ENCODE data around the gene RGSL1.

Gene RGSL1

DNA sequence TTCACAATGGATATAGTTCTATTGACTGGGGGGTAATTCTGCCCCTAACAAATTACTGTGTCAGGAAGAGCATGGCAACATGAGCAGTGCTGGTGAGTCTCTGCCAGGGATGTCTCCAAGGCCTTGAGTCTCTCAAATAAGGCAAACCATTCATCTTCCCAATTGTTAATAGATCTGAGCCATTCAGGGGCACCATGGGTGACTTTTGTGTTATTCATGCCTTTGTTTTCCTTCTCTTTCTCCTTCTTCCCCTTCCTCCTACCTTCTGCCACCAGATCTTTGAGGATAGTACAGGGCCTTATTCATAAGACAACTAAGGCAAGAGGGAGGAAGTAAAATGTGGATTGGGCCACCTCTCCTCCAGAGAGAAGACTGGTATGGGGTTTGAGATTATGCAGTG is at the start of gene RGSL1:
TSS of gene RGSL1 (plus strand) at position 60 of the 400 bp plus-strand sequence. CDS start at position 80, 20 bp downstream.
- no peak for DNase-seq

DNA sequence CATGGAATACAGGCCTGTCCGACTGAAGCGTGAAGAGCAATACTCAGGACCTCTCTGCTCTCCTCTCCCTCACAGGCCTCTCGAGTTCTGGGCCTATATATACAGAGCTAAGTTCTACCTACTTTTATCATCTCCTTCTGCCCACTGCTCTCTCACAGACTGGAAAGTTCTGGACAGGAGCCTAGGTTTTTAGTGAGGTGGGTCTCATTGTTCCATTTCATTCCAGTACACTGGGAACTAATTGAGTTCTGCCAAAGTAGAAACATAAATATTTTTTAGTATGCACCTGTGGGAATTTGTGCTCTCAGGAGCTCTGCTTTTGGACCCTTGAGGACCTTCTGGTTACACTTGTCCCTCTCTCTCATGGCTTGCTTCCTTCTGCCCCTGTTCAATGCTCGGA is 49.4 kb upstream of the RGSL1 start, which contains the start of gene TEDDM1:
TSS of gene TEDDM1 (minus strand) at position 101 of the 400 bp plus-strand sequence. CDS start 182 bp downstream, outside the sequence.
- DNase-seq = no peak

DNA sequence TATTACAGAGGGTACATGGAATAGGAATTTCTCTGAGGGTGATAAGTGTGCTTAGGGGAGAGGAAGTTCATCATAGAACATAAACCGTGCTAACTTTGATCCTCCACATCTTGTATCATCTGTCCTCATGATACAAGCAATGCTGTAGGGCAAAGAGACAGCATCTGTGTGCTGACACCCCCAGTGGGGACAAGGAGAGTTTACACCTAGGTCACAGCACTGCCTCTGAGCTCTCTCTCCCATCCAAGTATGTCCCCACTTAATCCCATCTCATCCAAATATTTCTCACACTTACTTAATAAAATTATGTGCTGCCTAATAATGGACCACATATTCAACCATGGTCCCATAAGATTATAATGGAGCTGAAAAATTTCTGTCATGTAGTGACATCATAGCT is 45.2 kb upstream of the RGSL1 start:
- no peak for DNase-seq

DNA sequence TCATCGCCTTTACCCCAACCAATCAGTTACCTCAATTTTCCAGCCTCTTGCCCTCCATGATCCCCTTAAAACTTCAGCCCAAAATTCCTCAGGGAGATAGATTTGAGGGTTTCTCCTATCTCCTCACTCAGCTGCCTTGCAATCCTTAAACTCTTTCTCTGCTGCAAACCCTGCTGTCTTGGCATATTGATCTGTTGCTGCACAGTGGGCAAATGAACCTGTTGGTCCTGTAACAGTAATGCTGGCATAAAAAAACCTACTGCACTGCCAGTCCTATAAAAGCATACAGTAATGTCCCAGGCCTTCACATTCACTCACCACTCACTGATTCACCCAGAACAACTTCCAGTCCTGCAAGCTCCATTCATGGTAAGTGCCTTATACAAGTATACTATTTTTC is 44.4 kb upstream of the RGSL1 start:
- DNase-seq = no peak

DNA sequence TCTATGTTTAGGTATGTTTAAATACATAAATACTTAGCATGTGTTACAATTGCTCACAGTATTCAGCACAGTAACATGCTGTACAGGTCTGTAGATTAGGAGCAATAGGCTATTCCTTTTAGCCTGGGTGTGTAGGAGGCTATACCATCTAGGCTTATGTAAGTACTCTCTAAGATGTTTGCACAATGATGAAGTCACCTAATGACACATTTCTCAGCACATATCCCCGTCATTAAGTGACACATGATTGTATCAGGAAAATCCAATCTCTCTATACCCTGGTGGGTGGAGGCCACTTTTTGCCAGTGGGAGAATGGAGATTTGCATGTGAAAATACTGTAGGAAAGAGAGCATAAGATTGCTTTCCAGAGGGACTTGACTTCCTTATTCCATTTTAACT is 43.9 kb upstream of the RGSL1 start:
- DNase-seq = no peak

DNA sequence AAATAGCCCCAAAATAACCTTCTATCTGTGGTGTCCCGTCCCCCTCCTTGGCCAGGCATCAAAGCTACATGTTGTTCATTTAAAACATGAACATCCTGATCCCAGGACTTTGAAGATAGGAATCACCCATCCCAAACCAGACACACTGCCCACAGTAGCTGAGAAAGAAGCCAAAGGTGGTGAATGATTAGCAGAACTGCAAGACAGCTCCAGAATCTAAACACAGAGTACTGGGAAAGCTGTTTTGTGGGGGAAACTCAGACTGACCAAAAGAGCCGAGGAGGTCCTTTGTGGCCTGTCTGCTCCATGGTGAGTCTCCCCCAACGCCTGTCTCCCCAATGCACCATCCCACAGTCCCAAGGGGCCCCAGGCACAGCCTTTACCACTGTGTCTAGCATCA is 42.2 kb upstream of the RGSL1 start:
- DNase-seq = no peak

DNA sequence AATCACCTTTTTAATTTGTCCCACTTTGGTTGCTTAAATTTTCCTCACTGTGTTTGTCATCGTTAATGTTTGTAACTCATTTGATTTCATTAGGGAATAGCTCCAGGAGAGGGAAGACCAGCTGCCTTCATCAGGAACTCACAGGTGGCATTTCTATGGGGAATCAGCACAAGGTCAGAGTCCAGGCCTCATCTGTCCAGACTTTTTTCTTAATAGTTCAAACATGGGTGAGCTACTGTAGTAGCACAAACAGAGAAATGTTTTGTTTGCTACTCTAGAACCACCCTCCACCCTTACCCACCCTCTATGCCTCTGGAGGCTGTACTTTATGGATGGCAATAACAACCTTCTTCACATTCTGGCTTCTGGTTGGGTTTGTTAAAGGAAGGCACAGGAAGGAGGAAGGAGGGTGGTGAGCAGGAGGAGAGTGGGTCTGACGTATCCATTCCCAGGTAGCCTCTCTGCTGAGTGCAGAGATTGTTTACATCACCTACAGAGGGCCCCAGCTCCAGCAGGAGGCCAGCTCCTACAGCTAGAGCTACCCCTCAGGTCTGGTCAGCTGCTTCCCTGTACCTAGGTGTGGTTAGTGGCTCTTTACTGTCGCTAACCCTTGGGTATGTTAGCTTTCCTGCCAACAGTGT is 41.4 kb upstream of the RGSL1 start:
- no peak for DNase-seq

DNA sequence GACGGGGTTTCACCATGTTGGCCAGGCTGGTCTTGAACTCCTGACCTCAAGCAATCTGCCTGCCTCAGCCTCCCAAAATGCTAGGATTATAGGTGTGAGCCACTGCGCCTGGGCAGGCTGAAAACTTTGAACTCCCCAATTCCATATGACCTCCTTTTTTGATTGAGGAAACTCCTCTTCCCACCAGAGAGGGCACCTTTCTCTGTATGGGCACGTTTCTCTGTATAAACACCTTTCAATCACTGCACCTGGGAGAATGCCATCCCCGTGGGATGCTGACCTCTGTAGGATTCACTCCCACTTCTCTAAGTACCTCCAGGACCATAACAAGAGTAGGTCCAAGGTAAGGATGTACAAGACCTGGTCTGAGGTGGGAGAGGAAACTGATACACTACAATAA is 39.8 kb upstream of the RGSL1 start:
- no peak for DNase-seq

DNA sequence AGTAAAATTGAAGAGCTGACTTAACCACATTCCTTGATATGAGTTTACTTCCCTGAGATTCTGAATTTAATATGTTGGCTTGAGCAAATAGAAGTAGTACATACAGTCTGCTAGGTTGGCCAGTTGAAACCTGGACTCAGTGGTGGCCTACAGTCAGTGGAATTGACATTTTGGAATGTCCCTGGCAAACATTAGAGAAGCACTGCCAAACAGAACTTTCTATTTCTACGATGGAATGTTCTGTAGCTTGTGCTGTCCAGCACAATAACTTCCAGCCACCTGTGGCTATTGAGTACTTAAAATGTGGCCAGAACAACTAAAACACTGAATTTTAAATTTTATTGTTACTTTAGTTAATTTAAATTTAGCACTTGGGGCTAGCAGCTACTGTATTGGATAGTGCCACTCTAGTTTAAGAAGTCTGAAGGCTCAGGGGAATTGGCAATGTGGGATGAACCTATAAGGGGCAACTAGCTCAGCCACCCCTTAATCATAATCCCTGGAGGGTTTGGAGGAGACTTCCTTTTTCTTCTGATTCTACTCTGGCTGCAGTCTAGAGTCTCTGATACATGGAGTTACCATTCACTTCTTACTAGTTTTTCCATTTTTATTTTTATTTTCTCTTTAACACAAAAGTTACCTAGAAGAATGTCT is 39.2 kb upstream of the RGSL1 start:
- DNase-seq = no peak

DNA sequence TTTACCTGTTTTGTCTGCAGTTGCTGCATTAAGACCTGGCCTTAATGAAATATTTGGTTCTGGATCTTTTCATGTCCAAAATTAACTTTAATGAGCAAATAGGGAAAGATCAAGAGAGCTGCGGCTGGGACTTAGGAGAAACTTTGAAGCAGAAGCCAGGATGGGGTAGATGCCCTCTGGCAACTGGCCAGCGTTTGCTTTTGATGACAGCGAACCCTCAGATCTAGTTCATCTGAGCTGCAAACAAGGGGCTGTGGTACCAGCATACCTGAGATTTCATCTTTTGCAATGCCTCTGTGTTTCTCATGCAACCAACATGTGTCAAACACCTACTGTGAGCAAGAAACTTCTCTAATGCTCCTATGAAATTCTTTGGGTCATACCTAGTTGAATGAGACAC is 36.5 kb upstream of the RGSL1 start:
- DNase-seq = no peak

DNA sequence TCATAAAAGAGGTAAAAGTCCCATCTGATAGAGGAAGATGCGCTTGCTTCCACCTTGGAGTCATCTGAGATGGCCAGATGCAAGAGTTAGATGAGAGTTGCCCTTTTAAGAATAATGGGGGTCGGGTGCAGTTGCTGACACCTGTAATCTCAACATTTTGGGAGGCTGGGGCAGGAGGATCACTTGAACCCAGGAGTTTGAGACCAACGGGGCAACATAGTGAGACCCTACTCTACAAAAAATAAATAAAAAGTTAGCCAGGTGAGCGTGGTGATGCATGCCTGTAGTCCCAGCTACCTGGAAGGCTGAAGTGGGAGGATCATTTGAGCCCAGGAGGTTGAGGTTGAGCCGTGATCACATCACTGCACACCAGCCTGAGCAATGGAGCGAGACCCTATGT is 36.0 kb upstream of the RGSL1 start:
- DNase-seq = no peak

DNA sequence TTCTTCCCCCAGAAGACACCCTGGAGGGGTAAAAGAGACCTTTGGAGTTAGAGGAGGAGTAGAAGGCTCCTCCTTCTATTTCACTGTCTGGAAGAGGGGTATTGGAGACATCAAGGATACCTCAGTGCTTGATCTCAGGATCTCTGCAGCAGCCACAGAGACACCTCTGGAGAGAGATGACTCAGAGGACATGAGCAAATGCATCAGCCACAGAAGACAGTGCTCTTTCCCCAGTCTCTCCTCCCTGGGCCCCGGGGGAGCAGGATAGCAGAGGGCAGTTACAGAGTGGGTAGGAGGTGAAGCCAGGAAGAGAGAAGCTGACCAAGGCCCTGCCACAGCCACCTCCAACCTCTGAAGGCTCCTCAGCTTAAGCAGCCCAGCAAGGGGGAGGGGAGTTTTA is 34.2 kb upstream of the RGSL1 start:
- DNase-seq = no peak

DNA sequence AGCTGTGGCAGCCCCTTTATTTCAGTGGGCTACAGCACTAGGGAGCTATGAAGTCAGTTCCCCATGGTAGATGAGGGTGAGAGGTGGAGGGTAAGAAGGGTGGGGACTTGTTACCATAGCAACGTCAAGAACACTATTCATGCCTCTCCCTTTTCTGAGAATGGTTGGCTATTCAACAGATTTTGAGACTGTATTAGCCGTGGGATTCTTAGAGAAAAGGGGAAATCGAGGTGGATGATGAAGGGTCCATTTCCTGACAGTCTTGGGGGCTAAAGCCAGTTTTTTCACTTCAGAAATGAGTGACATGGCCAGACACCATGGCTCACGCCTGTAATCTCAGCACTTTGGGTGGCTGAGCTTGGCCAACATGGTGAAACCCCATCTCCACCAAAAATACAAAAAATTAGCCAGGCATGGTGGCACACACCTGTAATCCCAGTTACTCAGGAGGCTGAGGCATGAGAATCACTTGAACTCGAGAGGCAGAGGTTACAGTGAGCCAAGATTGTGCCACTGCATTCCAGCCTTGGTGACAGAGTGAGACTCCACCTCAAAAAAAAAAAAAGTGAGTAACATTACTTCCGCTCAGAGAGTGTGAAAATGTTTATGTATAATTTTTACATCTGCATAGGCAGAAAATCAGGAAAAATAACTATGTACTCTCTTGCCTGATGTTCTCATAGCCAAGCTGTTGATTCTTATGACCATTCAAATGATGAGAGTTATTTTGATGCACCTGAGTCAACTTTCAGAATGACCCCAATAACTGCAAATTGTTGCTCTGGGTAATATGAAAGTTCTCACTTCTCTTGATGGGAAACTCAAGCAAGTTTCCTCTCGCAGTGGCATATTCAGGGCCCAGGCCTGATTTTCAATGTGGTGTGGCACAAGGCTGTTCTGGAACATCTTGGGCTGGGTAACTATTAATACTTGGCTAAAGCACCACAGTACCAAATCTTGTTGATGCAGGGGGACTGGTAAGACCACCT is 23.2 kb upstream of the RGSL1 start:
- no peak for DNase-seq

DNA sequence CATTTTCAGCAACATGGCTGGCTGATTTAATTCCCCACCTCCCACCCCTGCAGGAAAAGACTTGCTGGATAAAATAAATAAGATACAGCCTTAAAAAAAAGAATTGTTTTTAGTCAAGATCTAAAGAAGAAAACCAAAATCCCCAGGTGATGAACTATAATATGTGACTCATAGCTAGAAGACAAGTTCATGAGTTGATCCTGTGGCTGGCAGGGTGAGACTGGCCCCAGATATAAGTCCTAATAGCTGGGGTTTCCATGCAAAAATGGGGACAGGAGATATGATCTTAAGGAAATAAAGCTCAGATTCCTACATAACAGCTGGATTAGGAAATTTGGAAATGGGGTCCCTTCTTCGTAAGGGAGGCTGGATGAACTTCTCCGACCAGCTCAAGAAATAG is 21.9 kb upstream of the RGSL1 start:
- DNase-seq = no peak

DNA sequence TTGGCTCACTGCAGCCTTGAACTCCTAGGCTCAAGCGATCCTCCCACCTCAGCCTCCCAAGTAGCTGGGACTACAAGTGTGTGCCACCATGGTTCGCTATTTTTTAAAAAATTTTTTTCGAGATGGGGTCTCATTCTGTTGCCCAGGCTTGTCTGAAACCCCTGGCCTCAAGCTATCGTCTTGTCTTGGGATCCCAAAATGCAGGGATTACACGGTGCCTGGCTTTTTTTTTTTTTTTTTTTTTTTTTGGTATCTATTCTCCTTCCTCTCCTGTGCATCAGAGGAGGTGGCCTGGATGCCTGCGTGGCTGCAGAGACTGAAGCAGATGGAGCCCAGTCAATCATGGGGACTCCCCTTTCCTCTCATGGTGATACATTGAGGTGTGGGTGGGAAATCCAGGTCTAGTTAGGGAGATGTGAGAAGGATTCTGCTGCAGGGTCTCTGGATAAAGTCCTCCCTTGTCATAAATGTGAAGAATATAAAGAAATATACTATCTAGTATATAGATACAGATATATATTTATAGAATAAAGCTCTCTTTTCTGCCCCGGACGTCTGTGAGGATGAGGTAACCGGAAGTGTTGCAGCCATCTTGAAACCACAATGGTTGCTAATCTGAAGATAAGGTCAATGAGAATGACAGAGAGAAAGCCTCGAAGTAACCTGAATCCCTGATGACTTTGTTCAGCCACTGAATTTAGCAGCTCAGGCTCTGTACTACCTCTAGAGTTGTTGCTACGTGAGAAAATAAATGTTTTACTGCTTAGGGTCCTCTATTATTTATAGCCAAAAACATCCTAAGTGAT is 19.5 kb upstream of the RGSL1 start:
- DNase-seq = no peak

DNA sequence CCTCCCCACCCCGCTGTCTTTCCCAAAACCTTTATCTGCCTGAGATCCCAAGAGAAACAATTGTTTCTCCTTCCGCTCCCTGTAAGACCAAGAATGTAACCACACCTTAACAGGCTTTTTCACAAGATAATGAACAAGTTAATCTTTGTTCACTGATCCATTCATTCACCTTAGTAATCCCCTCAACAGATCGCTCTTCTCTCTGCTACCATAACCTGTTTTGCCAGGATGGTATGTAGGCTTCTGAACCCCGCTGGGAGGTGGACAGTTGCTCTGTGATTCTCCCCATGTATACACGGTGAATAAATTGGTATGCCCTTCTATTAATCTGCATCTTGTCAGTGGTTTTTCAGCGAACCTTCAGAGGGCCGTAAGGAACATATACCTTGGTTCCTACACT is 18.7 kb upstream of the RGSL1 start:
- no peak for DNase-seq

DNA sequence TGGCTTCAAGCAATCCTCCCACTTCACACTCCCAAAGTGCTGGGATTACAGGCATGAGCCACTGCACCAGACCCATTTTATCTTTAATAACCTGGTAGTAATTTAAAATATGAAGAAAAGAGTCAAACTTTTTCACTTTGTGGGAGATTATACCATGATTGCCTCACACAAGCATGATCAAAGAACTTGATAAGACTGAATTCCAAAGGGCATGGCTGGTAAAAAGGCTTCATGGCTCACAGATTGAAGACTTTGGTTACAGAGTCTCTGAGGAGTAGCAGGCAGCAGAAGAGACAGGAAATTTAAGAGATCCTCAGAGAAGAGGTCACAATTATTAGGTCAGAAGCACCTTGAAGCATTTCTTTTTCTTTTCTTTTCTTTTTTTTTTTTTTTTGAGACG is 16.4 kb upstream of the RGSL1 start:
- DNase-seq = no peak

DNA sequence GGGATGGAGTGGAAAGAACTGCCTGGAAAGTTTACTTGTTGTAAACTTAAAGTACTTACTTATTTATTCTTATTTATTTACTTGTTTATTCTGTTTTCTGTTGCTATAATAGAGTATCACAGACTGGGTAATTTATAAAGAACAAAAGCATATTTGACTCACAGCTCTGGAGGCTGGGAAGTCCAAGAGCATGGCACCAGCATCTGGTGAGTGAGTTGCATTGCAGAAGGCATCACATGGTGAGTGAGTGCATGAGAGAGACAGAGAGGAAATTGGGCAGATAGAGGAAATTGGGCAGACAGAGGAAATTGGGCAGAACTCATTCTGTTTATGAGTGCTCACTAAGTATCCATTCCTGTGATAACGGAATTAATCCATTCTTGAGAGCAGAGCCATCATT is 11.6 kb upstream of the RGSL1 start:
- DNase-seq = no peak

DNA sequence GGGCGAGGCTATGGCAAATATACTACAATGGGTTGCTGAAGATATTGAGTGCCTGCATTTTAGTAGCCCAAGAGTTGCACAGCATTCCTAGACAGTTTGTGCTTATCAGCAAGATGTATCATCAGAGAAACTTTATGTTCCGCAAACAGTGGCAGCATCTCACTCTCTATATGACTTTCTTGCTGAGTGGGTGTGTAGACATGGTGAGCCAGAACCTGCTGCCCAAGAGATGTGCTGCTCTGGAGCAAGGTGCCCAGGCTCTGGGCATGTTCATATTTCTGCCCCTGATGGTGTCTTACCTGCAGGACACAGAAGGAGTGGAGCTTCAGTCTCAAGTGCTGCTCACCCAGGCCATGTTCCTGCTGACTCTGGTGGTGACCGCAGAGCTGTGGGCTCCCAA is 8.2 kb upstream of the RGSL1 start:
- no peak for DNase-seq

DNA sequence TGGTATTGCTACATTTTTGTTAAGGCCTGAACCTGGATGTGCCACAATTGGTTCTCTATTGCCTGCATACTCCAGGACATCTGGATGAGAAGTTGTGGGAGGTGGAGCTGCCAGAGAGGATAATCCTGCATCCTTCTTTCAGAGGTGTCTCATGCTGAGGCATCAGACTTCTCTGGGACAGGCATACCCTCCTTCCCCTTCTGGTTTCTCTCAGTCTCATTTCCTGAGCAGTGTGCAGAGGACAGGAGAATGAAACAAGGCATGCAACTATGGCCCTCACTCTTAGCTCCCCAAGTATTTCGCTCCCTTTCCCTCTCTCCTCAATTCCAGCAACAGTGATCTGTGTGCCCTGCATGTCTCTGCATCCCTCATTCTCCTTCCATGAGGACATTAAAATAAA is 7.6 kb upstream of the RGSL1 start:
- no peak for DNase-seq

DNA sequence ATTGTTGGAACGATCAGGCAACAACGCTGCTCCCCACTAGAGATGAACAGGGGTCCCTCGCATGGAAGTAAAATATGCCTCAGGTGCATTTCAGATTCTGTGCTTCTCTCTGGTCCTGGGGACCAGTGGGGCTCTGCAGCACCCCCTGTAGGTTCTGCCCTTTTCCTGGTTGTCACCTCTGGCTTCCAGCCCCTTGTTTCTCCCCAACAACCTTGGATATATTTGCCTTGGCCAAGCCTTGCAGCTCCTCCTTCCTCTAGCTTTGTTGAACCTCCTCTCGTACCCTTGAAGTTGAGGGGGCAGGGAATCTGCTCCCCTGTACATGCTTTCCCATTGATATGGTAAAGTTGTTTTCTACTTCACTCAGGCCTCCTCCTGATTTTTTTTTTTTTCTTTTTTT is 5.4 kb upstream of the RGSL1 start:
- DNase-seq = no peak

DNA sequence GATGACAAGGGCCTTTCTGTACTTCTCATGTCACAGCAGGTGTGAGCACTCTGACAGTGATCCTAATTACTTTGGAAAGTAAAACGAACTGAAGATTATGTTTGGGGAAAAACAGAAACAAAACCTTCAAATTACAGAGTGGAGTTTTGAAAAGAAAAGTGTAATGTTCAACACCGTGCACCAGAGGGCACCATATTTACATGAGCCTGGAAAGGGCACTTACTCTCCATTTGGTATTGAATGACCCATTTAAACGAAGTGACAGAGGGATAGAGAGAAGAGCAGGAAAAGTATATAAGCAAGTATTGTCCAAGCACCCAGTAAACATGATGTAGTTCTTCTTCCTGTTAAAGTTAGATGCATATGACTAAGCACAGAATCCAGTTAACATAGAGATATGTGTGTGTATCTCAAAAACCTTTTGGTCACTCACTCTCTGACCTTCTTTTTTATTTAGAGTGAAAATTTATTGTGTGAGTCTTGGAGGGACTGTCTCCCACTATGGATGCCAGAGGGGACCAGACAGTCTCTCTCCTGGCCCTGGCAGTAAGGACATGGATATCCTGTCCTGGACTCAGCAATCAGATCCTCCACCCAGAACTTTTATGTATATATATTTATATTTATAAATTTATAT is 3.8 kb upstream of the RGSL1 start:
- no peak for DNase-seq
